ENCODE data around the gene ZMYND8.

DNA sequence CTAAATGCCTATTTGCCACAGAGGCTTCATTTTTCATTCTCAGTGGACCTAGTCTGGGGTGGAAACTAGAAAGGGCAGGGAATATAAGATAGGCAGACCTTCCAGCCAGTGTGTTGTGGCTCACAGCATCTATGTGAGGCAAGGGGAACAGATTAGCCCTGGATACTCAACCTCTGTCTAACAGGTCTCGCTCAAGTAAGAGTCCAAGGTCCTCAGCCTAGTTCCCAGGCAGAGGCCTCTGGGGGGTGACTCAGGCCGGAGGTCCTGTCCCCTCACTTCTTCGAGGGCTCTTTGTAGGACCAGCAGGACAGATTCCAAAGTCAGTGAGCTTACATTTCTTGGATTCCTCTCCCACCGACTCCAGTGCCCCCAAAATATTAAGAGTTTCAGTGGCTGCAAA lies 106.6 kb downstream of the ZMYND8 start:
- no peak for TF ChIP-seq CTCF (IDR thresholded peaks at IDR 0.05)
- no peak for TF ChIP-seq POLR2A (IDR thresholded peaks at IDR 0.05)
